ENCODE measurements around the gene ATXN1. TPM values are rescaled to one million over a fixed set of nuclear protein-coding genes. Genes with fewer than 3 reads are reported as not detected.

ATXN1 gene
- total RNA-seq, 1 donor from 2014 or later, result 33.7 TPM

- no peak overlapping the region for H3K27ac Mint-ChIP-seq
- H3K36me3 Mint-ChIP-seq, result no peaks in the 10 kb centered on the region
- no peaks in the 10 kb centered on the region for H3K27me3 Mint-ChIP-seq
- H3K4me1 Mint-ChIP-seq (ENCODE audit: unreplicated experiment), result peaks cover 4% of the 10 kb centered on the region
- no peak for TF ChIP-seq CTCF (conservative IDR thresholded peaks at IDR 0.05)
- H3K4me3 Mint-ChIP-seq, result no peak overlapping the region
- no peaks in the 10 kb centered on the region for H3K9me3 Mint-ChIP-seq
- no peak for DNase-seq (ENCODE audit: extremely low spot score, unreplicated experiment)
Measured at GRCh38 chr6:16413399-16413798, 347.9 kb downstream of the ATXN1 start.

DNA sequence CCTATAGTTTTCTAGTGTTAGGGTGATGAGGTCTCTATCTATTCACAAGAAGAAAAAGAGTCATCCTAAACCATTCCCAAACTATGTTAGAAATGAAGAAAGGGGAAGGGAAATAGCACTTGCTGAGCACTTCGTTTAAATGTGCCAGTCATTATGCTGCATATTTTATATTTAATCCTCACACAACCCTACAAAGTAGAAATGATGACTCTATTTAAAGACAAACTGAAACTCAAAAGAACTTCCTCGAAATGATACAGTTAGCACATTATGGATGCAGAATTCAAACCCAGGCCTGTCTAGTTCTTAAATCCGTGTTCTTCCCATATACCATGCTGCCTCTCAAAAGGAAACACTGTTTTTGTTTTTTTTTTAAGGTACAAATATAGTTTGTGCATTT, 348.3 kb downstream of the ATXN1 start:
- Mint-ChIP-seq H3K9me3 (no peaks in the 10 kb centered on the region), H3K36me3 (no peaks in the 10 kb centered on the region), H3K27me3 (no peaks in the 10 kb centered on the region), H3K27ac (no peak overlapping the region), H3K4me1 (ENCODE audit: unreplicated experiment) (peaks cover 4% of the 10 kb centered on the region), H3K4me3 (no peak overlapping the region)
- no peak for TF ChIP-seq CTCF (conservative IDR thresholded peaks at IDR 0.05)
- no peak for DNase-seq (ENCODE audit: extremely low spot score, unreplicated experiment)

DNA sequence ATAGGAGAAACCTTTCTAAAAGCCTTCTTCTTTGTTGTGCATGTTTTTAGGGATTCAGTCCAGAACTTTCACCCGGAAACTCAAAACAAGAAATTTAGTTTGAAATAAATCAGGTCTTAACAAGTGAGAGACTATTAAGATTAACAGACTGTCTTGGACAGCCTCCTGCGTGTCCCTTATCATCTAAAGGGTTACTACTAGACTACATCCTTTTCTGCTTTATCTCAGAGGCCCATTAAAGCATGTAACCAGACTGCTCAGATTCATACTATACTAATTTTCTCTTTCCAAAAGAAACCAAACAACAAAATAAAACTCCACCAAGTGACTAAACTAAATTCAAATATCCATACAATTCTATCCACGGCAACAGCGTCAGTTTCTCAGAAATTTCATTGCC, 349.1 kb downstream of the ATXN1 start:
- H3K4me1 Mint-ChIP-seq (ENCODE audit: unreplicated experiment), result peaks cover 4% of the 10 kb centered on the region
- no peaks in the 10 kb centered on the region for H3K27me3 Mint-ChIP-seq

DNA sequence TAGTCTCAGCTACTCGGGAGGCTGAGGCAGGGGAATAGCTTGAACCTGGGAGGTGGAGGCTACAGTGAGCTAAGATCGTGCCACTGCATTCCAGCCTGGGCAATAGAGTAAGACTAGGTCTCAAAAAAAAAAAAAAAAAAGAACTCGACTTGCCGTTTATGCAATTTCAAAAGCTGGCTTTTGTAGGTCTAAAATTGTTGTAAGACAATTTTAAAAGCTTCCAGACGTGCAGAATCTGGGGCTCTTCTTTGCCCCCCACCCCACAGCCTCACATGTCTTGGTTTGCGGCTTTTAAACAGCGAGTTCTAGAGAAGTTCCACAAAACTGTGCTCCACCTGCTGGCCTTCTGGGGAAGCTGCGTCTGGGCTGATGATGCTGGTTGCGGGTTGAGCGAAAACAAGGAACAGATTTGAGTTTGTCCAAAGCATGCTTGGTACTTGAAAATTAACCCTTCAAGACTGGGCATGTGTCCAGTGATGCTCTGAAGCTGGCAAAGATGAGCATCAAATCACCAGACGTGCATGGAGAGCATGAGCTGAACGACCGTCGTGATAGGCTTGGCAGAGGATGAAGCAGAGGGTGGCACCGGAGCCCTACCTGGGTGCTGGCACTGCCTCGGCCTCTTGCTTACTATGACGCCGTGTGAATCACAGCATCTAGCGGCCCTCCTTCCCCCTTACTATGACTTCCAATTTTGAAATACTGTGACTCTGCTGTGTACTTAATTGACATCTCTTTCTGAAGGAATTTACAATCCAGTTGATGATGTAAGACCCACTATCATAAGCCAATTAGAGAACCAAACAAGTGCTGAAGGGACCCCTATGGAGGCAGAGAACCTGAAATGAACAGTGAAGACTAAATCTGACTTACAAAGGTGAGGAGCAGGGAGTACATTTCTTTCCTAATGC, 351.5 kb downstream of the ATXN1 start:
- Mint-ChIP-seq H3K4me1 (ENCODE audit: unreplicated experiment) (peaks cover 18% of the 10 kb centered on the region), H3K27ac (no peak overlapping the region), H3K4me3 (no peak overlapping the region), H3K36me3 (no peaks in the 10 kb centered on the region), H3K27me3 (no peaks in the 10 kb centered on the region), H3K9me3 (no peaks in the 10 kb centered on the region)
- peak; percentile 80 for TF ChIP-seq CTCF (conservative IDR thresholded peaks at IDR 0.05)
- no peak for DNase-seq (ENCODE audit: extremely low spot score, unreplicated experiment)

More for the DNA sequence above, 349.1 kb downstream of the ATXN1 start:
- no peak for DNase-seq (ENCODE audit: extremely low spot score, unreplicated experiment)
- Mint-ChIP-seq H3K4me3 (no peak overlapping the region), H3K36me3 (no peaks in the 10 kb centered on the region), H3K27ac (no peak overlapping the region), H3K9me3 (no peaks in the 10 kb centered on the region)
- no peak for TF ChIP-seq CTCF (conservative IDR thresholded peaks at IDR 0.05)

DNA sequence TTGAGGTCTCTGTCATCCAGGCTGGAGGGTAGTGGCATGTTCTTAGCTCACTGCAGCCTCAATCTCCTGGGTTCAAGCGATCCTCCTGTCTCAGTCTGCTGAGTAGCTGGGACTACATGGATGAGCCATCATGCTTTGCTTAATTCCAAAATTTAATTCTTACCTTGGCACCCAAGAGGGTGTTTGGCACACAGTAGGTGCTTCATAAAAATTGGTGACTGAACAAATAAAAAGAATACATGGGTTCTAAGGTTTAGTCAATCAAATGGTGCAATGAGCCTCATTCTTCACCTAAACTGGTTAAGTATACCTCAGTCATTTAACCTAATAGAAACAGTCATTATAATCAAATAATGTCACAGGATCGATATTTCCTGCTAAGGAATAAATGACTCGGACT, 352.5 kb downstream of the ATXN1 start:
- no peak for TF ChIP-seq CTCF (conservative IDR thresholded peaks at IDR 0.05)
- H3K4me1 Mint-ChIP-seq (ENCODE audit: unreplicated experiment), result peaks cover 25% of the 10 kb centered on the region
- H3K36me3 Mint-ChIP-seq, result peaks cover under 1% of the 10 kb centered on the region
- no peaks in the 10 kb centered on the region for H3K27me3 Mint-ChIP-seq
- H3K27ac Mint-ChIP-seq, result no peak overlapping the region
- no peaks in the 10 kb centered on the region for H3K9me3 Mint-ChIP-seq
- DNase-seq (ENCODE audit: extremely low spot score, unreplicated experiment), result no peak
- H3K4me3 Mint-ChIP-seq, result no peak overlapping the region
